Psoas muscle (tissue), 8 donors: Measurements from ENCODE around the gene GABRR3. TPM values are rescaled to one million over a fixed set of nuclear protein-coding genes. Genes with fewer than 3 reads are reported as not detected.

Source experiments
- ATAC-seq, 4 donors: fragments of 200-7000 bp; cut with Tn5 transposase; one replicate each; pipeline ENCODE4 v1.9.1; 2020; ENCODE audit warnings: moderate library complexity in 3 of 4, mild to moderate bottlenecking in 2 of 4
- DNase-seq, 2 donors: peaks; one replicate each; pipeline ENCODE4 v3.0.0-alpha.2; 2020
- H3K27ac ChIP-seq: fragments of 200-600 bp; one replicate; pipeline ENCODE4 v1.8.0; 2022
- H3K27me3 ChIP-seq, 3 donors: fragments of 200-600 bp in 1 of 3; one replicate each; pipeline versions ENCODE4 v1.6.1 to v1.8.0; 2013 to 2022; ENCODE audit warnings: low read length in 2 of 3, mild to moderate bottlenecking in 2 of 3, moderate library complexity in 1 of 3; ENCODE audit not compliant: insufficient read depth in 3 of 3
- H3K36me3 ChIP-seq, 2 donors: fragments of 200-600 bp in 1 of 2; one replicate each; pipeline versions ENCODE4 v1.6.1 to v1.8.0; 2013 to 2022; ENCODE audit warnings: low read depth in 1 of 2, mild to moderate bottlenecking in 1 of 2, moderate library complexity in 1 of 2; ENCODE audit not compliant: insufficient read depth in 1 of 2
- H3K4me1 ChIP-seq: fragments of 200-600 bp; one replicate; pipeline ENCODE4 v1.8.0; 2022
- H3K4me3 ChIP-seq: fragments of 200-600 bp; one replicate; pipeline ENCODE4 v1.8.0; 2022; ENCODE audit warnings: mild to moderate bottlenecking
- H3K9me3 ChIP-seq: fragments of 200-600 bp; one replicate; pipeline ENCODE4 v1.8.0; 2022
- WGBS, 3 donors: extraction: QIAGEN DNeasy Blood & Tissue Kit; methylation state at CpG; one replicate each; pipeline versions ENCODE4 v1.1.6 to v1.1.7; 2013; 5-methylcytosine and 5-hydroxymethylcytosine counted together
- intact Hi-C, 2 donors: fragments of 100-400 bp; cut with DNase I; formaldehyde crosslinking; loops; one replicate each; pipeline versions ENCODE4 v1.11.0 to v1.14.2; 2022
- polyA plus RNA-seq, 3 donors: library from polyadenylated mRNA; stranded (reverse); fragments of 200-250 nt; gene quantifications; one replicate each; pipeline ENCODE4 v1.2.3, GENCODE V29; 2013
- total RNA-seq, 4 donors: library from RNA; stranded (reverse); fragmentation: NEBNext Ultra II Directional in 2 of 4; extraction: Animal tissue kit (Norgen Biotek cat#: 25700) in 2 of 4; gene quantifications; one replicate each; pipeline versions ENCODE4 v1.2.1 to v1.2.4, GENCODE V29; 2021 to 2023
- TF ChIP-seq, protein P1 (sequence below): fragments of 200-600 bp; IDR thresholded peaks from one replicate; pipeline ENCODE4 v1.8.0; 2022; ENCODE audit warnings: antibody characterized with exemption
- donor health status: healthy with polysubstance abuse.
- donor health status: DM: no; HTN: no; CAD: no; lungs with moderate emphysema.
- donor health status: Bipolar disorder and iron deficiency.
- donor health status: healthy.
- donor health status: DM: yes; HTN: yes; CAD: no.
- donor health status: DM: no; HTN: no; CAD: no.
- donor health status: DM: no; HTN: no; CAD: no.
- donor health status: DM: yes; HTN: yes; CAD: no.

GABRR3 gene
- total and polyA plus RNA-seq, 7 donors, result 0.10 TPM; not detected in 6

GRCh38 chr3:97959872-97960271 is 75.2 kb downstream of the GABRR3 start:
- H3K36me3 ChIP-seq, result peaks cover 2 to 14% of the 10 kb centered on the region in 2 donors
- H3K4me1 ChIP-seq, result peaks cover 64% of the 10 kb centered on the region
- H3K27ac ChIP-seq, result peak overlapping the region; percentile 7
- no peaks in the 10 kb centered on the region for H3K9me3 ChIP-seq
- no peak overlapping the region for H3K4me3 ChIP-seq
- H3K27me3 ChIP-seq, result no peaks in the 10 kb centered on the region
- TF ChIP-seq, protein P1, sequence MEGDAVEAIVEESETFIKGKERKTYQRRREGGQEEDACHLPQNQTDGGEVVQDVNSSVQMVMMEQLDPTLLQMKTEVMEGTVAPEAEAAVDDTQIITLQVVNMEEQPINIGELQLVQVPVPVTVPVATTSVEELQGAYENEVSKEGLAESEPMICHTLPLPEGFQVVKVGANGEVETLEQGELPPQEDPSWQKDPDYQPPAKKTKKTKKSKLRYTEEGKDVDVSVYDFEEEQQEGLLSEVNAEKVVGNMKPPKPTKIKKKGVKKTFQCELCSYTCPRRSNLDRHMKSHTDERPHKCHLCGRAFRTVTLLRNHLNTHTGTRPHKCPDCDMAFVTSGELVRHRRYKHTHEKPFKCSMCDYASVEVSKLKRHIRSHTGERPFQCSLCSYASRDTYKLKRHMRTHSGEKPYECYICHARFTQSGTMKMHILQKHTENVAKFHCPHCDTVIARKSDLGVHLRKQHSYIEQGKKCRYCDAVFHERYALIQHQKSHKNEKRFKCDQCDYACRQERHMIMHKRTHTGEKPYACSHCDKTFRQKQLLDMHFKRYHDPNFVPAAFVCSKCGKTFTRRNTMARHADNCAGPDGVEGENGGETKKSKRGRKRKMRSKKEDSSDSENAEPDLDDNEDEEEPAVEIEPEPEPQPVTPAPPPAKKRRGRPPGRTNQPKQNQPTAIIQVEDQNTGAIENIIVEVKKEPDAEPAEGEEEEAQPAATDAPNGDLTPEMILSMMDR, result no peak
- no peak for DNase-seq
- no peak for ATAC-seq
- intact Hi-C loops, result loop anchor here in 1 of 2 donors (10.0 kb wide), 1 partner anchor 65 kb away; no protein-coding TSS in a partner anchor
- 76 to 83% (median 79%) methylated on average over 5 of the region's 5 CpGs for WGBS, 3 donors

GRCh38 chr3:97958796-97959195 is 76.3 kb downstream of the GABRR3 start:
- 91 to 95% (median 94%) methylated on average over 9 of the region's 9 CpGs for WGBS, 3 donors
- Histone ChIP-seq H3K27ac (peak overlapping the region; percentile 75), H3K36me3 (peaks cover 2 to 25% of the 10 kb centered on the region in 2 donors)

DNA sequence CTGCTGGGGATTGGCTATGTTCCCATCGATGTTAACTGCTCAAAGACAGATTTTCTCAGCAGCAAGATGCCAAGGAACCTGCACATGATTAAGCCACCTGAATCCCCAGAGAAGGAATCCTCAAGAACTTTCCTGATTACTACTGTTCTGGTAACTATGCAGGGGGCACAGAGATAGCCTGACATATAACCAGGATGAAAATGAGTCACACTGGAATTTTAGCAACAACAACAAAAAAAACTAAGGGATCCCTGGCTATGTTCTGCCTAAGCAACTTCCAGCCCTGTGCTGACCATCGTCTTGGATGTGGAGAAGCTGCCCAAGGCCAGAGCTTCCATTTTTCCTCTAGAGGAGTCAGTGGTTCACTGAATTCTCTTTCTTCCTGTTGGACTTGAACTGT is 76.7 kb downstream of the GABRR3 start:
- Histone ChIP-seq H3K4me3 (no peak overlapping the region), H3K27ac (peak overlapping the region; percentile 75), H3K36me3 (peaks cover 2 to 29% of the 10 kb centered on the region in 2 donors), H3K9me3 (no peaks in the 10 kb centered on the region), H3K27me3 (no peaks in the 10 kb centered on the region), H3K4me1 (peaks cover 56% of the 10 kb centered on the region)
- TF ChIP-seq, protein P1, result no peak
- 73 to 92% (median 82%) methylated on average over 2 of the region's 2 CpGs for WGBS, 3 donors
- intact Hi-C loops, result loop anchor here in 1 of 2 donors (10.0 kb wide), 1 partner anchor 66 kb away; no protein-coding TSS in a partner anchor
- ATAC-seq (peak in 1 of 4 donors; percentile 17), DNase-seq (no peak)

More at GRCh38 chr3:97958796-97959195, 76.3 kb downstream of the GABRR3 start:
- H3K27me3 ChIP-seq, result no peaks in the 10 kb centered on the region
- TF ChIP-seq, protein P1, result no peak
- no peak for DNase-seq
- H3K4me1 ChIP-seq, result peaks cover 60% of the 10 kb centered on the region
- no peak for ATAC-seq
- H3K4me3 ChIP-seq, result no peak overlapping the region
- H3K9me3 ChIP-seq, result no peaks in the 10 kb centered on the region
- intact Hi-C loops, result loop anchor here in 1 of 2 donors (10.0 kb wide), 1 partner anchor 66 kb away; no protein-coding TSS in a partner anchor

DNA sequence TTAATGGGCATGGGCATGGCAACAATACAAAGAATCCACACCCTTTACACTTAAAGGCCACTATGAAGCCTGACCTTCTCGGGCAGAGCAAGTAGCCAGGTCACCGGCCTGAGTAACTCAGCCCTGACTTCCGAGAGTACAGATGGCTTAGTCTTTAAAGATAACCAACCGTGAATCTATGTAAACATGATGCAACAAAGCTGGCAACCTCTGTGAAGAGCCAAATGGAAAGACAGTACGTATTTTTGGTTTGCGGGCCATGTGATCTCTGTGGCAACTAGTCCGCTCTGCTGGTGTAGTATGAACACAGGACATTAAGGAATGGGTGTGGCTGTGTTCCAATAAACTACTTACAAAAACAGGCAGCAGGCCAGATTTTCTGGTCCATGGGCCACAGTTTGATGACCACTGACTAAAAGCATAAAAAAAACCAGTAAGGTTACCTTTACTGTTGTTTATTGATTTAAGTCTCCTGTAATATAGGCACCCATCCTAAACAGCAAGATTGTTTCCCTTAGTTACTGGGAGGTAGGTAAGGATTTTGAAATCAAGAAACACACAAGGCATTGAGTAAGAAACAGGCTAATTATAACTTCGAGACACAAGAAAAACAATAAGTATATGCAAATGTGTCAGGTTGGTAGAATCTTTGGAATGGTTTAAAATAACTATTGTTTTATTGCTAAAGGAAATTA is 77.4 kb downstream of the GABRR3 start:
- WGBS, 3 donors, result 23 to 37% (median 32%) methylated on average over 8 of the region's 8 CpGs
- H3K36me3 ChIP-seq, result peaks cover 3 to 35% of the 10 kb centered on the region in 2 donors
- no peaks in the 10 kb centered on the region for H3K27me3 ChIP-seq
- H3K9me3 ChIP-seq, result no peaks in the 10 kb centered on the region
- intact Hi-C loops, result loop anchor here in 1 of 2 donors (10.0 kb wide), 1 partner anchor 67 kb away; no protein-coding TSS in a partner anchor
- H3K27ac ChIP-seq, result peak overlapping the region; percentile 75
- ATAC-seq (peak; percentile 93 to 96 (median 95)), DNase-seq (peak; percentile 21 to 74)
- no peak overlapping the region for H3K4me3 ChIP-seq
- H3K4me1 ChIP-seq, result peaks cover 55% of the 10 kb centered on the region
- TF ChIP-seq, protein P1, result no peak
